GM19372 (cell line): Measurements from ENCODE around the gene RASGRF2.

Experiments used
- ATAC-seq: cut with Tn5 transposase; IDR thresholded peaks from one replicate; pipeline ENCODE4 v1.9.1; 2021; ENCODE audit warnings: mild to moderate bottlenecking, low read depth, moderate library complexity; ENCODE audit not compliant: unreplicated experiment

The RASGRF2 gene

DNA sequence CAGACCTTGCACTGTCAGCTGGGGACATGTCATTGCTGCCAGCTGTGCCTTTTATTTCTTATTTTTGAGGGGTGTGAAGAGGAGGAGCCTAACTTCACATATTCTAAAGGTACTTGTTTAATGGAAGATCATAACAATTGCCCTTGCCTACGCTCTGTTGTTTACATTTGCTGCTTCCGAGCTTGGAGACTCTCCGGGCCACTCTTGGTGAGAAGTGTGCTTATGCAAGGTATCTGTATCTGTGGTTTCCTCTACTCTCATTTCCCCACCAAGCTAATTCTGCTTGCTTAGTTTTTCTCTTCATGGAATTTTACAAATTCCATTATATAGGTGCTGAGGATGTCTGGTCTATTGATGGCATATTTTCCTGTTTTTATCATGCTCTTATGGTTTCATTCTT, 105.3 kb downstream of the RASGRF2 start:
- ATAC-seq, result no peak

DNA sequence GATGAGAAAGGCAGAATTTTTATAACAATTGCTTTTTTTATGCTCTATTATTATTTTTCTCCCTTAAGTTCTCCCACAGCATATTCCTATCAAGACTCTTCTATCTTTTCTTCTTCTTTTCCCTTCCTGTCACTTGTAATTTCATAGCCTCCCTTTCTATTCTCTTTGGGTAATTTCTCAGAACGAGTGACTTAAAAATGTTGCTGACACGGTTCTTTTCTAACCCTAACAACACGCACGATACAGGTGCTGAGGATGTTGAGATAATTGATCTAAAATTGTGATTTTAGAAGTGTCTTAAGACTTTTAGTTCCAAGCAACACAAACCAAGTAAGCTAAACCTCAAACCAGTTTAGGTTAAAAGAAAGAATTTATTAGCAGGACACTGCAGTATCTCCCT, 105.9 kb downstream of the RASGRF2 start:
- ATAC-seq, result no peak

DNA sequence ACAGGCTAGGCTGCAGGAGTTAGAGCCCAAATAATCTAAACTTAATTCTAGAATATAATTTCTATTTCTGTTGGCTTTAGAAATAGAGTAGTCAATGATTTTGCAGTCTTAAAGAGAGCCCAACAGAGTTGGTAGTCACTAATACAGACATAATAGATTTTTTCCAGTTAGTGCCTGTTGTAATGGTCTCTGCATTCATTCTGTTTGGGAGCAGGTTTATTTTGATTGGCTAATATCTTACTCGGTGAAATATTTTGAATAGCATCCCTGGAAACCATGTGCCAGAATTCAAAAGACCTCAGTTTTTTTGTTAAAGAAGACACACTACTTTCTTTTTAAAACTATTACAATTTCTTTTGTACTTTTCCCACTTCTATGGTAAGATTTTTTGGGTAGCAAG, 107.2 kb downstream of the RASGRF2 start:
- ATAC-seq, result no peak

GRCh38 chr5:81068063-81068462, 107.9 kb downstream of the RASGRF2 start:
- no peak for ATAC-seq

DNA sequence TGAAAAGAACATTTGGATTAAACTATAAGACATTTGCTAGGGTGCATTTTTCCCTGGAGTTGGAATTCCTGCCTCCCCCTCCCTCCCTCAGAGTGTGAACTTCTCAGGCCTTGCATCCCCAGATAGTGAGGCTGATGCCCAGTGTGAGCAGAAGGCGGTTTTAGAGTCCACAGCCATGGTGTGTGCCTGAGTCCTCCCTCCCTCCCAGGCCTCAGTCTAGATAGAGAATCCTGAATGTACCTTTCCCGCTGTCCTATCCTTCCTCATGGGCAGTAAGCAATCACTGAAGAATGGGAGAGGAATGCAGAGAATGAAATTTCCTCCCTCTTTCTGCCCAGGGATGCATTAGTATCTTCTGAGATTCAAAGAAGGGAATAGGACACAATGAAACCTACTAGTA, 108.5 kb downstream of the RASGRF2 start:
- ATAC-seq, result no peak

- ATAC-seq, result no peak
Measured at GRCh38 chr5:81069990-81070389, 109.8 kb downstream of the RASGRF2 start.

- no peak for ATAC-seq
Measured at GRCh38 chr5:81070571-81071255, 110.5 kb downstream of the RASGRF2 start.

- no peak for ATAC-seq
Measured at GRCh38 chr5:81075041-81075440, 114.9 kb downstream of the RASGRF2 start.

- ATAC-seq, result no peak
Measured at GRCh38 chr5:81077105-81077504, 116.9 kb downstream of the RASGRF2 start.

- no peak for ATAC-seq
Measured at GRCh38 chr5:81078930-81079329, 118.8 kb downstream of the RASGRF2 start.

DNA sequence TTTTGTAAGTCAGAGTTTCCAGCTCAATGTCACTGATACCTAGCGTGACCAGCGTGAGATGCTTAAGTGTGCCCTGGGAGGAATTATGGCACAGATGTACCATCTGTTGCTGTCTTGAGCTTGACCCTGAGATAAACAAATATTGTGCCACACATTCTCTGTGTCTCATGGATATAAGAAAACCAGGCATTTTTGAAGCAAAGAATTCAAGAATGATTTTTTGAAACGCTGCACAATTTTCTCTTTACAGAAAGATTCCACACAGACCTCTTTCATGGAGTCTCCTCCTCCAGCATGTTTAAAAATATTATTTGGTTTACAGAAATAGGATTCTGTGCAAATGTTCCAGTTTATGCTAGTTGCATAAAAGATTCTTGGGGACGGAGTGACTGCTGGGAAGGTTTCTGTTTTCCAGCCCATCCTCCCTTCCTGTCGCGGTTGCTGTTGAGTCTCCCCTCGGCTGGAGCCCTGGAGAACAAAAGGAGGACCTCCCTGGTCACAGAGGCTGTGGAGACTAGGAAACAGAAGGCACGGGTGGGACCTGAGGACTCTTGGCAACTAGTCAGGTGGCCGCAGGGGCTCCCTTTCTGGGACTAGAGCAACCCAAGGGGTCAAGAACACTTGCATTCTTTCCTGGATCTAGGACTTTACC, 120.8 kb downstream of the RASGRF2 start:
- ATAC-seq, result no peak

- no peak for ATAC-seq
Measured at GRCh38 chr5:81081461-81081835, 121.3 kb downstream of the RASGRF2 start.

DNA sequence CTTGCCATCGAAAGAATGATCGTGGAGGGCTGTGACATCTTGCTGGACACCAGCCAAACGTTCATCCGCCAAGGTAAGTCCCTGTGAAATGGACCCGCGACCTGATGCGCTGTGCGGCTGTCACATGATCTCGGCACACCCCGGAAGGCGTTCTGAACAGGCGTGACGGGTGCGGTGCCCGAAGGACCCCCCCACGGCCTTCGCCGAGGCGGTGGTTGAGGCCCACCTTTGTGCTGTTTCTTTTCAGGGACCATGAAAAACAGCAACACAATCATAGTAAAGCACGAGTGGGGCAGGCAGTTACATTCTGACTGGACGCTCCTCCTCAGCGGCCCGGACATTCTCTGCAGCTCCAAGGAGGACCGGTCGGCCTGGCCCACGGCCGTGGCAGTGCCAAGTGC, 126.7 kb downstream of the RASGRF2 start:
- ATAC-seq, result no peak

- ATAC-seq, result no peak
Measured at GRCh38 chr5:81091199-81091598, 131.0 kb downstream of the RASGRF2 start.

GRCh38 chr5:81093536-81094196, 133.5 kb downstream of the RASGRF2 start:
- no peak for ATAC-seq

DNA sequence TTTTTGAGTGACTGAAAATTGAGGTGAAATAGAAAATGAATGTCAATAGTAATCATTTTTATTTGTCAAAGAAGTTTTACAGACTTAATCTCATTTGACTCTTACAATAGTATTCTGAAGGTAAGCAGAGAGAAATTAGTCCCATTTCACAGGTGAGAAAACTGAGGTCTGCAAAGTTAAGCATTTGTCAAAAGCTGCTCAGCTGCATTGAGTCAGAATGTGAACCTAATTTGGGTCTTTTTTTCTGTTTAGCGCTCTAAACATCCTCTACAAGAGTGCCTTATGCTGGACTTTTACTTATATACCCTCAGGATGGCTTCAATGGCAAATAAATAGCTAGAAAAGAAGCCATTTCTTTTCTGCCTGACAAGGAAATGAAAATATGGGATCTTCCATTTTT, 135.7 kb downstream of the RASGRF2 start:
- ATAC-seq, result no peak

DNA sequence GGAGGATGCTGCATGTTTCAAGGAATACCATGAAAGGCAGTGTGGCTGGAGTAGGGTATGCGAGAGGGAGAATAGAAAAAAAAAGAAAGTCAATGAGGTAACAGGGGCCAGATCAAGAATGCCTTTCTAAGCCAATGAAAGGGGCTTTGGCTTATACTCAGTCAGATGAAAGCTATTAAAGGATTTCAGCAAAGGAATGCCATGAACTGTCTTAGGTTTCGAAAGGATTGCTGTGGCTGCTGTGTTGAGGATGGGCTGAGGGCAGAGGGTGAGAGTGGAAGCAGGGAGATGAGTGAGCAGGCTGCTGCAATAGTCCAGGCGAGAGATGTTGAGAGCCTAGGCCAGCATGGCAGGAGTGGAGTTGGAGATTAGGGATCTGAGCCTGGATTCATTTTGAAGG, 137.6 kb downstream of the RASGRF2 start:
- no peak for ATAC-seq

DNA sequence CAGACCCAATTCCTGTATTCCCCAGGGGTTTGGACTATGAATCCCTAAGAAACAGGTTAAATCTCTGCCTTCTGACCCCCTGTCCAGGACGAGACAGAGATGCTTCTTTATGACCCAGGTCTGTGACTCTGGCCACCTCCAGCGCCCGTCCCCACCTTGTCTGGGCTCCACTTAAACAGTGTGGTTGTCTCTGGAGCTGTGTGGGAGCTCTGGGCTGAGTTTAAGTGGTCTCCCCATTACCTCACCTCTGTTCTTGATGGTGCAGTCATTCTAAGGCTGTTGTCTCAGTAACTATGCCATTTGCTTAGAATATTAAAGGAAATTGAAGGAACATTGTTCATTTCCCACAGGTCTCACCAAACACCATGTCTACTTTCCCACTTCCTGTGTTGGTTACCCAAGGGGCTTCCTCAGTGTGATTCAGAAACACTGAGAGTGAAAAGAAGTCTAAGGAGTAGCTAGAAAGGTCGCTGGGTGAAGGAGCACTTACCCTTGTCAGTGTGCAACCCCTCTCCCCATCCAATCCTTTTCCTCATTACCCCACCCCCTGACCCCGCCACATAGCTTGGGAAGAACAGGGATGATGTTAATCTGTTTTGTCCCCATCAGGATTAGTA, 145.2 kb downstream of the RASGRF2 start:
- ATAC-seq, result no peak

DNA sequence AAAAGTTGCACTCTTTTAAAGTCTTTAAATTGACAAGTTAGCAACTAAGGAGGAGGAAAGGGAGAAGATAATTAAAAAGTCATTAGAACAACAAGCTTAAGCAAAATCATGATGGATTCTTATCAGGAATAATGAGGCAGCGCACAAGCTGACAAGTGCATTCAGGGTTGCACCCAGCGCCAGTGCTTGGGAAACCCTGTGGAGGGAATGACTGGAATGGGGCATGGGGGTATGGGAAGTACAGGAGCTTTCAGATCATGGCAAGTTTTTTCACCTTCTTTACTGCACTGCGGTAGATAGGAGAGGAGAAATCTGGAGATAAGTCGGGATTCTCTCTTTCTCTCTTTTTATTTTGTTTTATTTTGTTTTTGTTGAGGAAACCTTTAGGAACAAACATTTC, 155.1 kb downstream of the RASGRF2 start:
- ATAC-seq, result no peak

DNA sequence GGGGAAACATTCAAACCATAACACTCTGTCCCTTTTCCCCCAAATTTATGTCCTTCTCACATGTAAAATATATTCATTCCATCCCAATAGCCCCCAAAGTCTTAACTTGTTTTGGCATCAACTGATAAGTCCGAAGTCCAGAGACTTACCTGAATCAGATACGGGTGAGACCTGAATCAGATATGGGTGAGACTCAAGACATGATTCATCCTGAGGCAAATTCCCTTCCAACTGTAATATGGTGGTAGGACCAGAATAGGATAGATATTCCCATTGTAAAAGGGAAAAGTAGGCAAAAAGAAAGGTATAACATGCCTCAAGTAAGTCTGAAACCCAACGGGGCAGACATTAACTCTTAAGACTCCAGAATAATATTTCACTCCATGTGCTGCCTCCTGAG, 157.4 kb downstream of the RASGRF2 start:
- no peak for ATAC-seq

DNA sequence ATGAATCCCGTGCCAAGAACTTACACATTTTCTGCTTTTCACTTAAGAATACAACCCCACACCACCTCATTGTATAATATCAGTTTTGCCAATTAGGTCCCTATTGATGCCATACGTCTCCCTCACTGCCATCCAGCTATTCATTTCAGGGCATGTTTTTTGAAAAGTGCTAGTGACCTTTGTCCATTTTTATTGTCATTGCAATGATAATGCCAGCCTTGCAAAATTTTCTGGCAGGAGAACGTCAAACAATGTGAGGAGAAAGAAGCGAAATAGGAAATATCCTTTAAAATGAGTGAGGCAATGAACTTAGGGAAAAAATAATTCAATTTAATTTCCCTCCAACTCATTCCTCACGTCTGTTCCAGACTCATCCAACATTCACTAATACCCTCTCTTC, 161.1 kb downstream of the RASGRF2 start:
- no peak for ATAC-seq
